Loucy (cell line): ENCODE data around the gene CLEC16A.
A peak's percentile ranks its signal among the peaks of the same experiment; 100 is the strongest.

Experiments used
- H2AFZ ChIP-seq: fragments of 200-600 bp; sonication (generic); 2 replicates; pipeline ENCODE4 v1.6.0; 2016; ENCODE audit warnings: antibody characterized with exemption, mild to moderate bottlenecking, low read length, moderate library complexity
- H3F3A ChIP-seq: fragments of 200-600 bp; 2 replicates; pipeline ENCODE4 v1.6.0; 2016; ENCODE audit warnings: antibody characterized with exemption, low read depth, mild to moderate bottlenecking
- H3K27me3 ChIP-seq: fragments of 200-600 bp; sonication (generic); 2 replicates; pipeline ENCODE4 v1.6.1; 2014; ENCODE audit warnings: low read length, mild to moderate bottlenecking; ENCODE audit not compliant: insufficient read depth, poor library complexity, severe bottlenecking
- H3K36me3 ChIP-seq: fragments of 200-600 bp; sonication (generic); 2 replicates; pipeline ENCODE4 v1.6.1; 2016; ENCODE audit warnings: low read length; ENCODE audit not compliant: insufficient read depth
- H3K4me1 ChIP-seq: fragments of 200-600 bp; sonication (generic); 2 replicates; pipeline ENCODE4 v1.5.1; 2014; ENCODE audit warnings: low read length, mild to moderate bottlenecking; ENCODE audit not compliant: insufficient read depth, poor library complexity, severe bottlenecking
- H3K4me2 ChIP-seq: fragments of 200-600 bp; sonication (generic); 2 replicates; pipeline ENCODE4 v1.6.0; 2014; ENCODE audit warnings: antibody characterized with exemption, low read length, low read depth, mild to moderate bottlenecking; ENCODE audit not compliant: poor library complexity, severe bottlenecking
- H3K4me3 ChIP-seq: fragments of 200-600 bp; sonication (generic); 2 replicates; pipeline ENCODE4 v1.5.1; 2014; ENCODE audit warnings: low read length, mild to moderate bottlenecking, mixed read lengths; ENCODE audit not compliant: poor library complexity, severe bottlenecking
- H3K79me2 ChIP-seq: fragments of 200-600 bp; sonication (generic); 2 replicates; pipeline ENCODE4 v1.6.1; 2014; ENCODE audit warnings: low read length; ENCODE audit not compliant: insufficient read depth
- H3K9ac ChIP-seq: fragments of 200-600 bp; sonication (generic); 2 replicates; pipeline ENCODE4 v1.6.0; 2014; ENCODE audit warnings: mild to moderate bottlenecking, low read depth, low read length, moderate library complexity; ENCODE audit not compliant: poor library complexity, severe bottlenecking
- H3K9me2 ChIP-seq: fragments of 200-600 bp; sonication (generic); replicated peaks from 2 replicates; pipeline ENCODE4 v1.6.1; 2016; ENCODE audit warnings: low read depth, low read length, mixed read lengths
- H3K9me3 ChIP-seq: fragments of 200-600 bp; sonication (generic); 2 replicates; pipeline ENCODE4 v1.6.1; 2014; ENCODE audit warnings: mild to moderate bottlenecking, antibody characterized with exemption, low read length, low read depth; ENCODE audit not compliant: insufficient read depth
- H4K20me1 ChIP-seq: fragments of 200-600 bp; sonication (generic); 2 replicates; pipeline ENCODE4 v1.6.0; 2014; ENCODE audit warnings: antibody characterized with exemption, low read length, mild to moderate bottlenecking; ENCODE audit not compliant: insufficient read depth, poor library complexity, severe bottlenecking
- EZH2phosphoT487 ChIP-seq: fragments of 200-600 bp; IDR thresholded peaks from 2 replicates; pipeline ENCODE4 v1.6.1; 2018; ENCODE audit warnings: antibody characterized with exemption, mild to moderate bottlenecking, moderate library complexity, borderline replicate concordance
- TF ChIP-seq, protein P1 (sequence below): fragments of 200-600 bp; sonication (generic); conservative IDR thresholded peaks from 2 replicates; pipeline ENCODE4 v1.5.1; 2014; ENCODE audit warnings: mild to moderate bottlenecking, antibody characterized with exemption, low read length

Gene CLEC16A

DNA sequence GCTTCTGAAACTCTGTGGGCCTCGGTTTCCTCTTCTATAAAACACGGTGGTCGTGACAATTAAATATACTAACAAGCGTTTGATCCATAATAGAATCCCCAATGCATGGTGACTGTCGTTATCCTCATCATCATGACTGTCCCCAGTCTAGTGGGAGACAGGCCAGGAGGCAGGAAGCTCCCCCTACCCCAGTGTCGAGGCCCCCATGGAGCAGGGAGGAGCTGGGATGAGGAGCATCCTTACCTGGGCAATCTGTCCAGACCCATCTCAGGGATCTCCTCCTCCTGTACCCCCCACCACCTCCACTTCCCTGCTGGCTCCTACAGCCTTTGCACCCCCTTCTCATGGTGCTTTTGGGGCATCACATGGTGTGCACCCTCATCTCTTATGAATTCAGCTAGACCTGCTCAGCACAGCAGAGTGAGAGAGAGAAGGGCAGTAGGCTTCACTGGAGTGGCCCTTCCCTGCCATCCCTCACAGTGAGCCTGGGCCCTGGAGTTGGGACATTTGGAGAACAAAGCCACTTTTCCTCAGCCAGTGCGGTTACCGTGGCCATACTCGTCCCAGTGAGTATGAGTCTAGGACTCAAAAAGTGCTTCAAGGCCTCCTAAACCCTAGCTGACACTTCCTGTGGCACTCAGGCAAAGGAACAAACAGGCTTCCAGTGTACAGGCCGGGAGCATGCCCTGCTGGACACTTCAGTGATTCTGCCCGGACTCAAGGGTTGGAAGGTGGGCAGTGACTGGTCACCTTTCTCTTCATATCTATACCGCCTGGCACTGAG is 148.6 kb downstream of the CLEC16A start:
- Histone ChIP-seq H3K9me3 (no peaks in the 10 kb centered on the region), H3F3A (peaks cover 14% of the 10 kb centered on the region), H3K4me2 (peak overlapping the region; percentile 79), H3K27me3 (no peaks in the 10 kb centered on the region), H3K9ac (peak overlapping the region; percentile 65), H3K4me3 (no peak overlapping the region), H3K36me3 (no peaks in the 10 kb centered on the region), H3K79me2 (no peaks in the 10 kb centered on the region), H4K20me1 (no peaks in the 10 kb centered on the region), H3K9me2 (no peaks in the 10 kb centered on the region), H3K4me1 (peaks cover 77% of the 10 kb centered on the region), H2AFZ (no peak overlapping the region)
- TF ChIP-seq EZH2phosphoT487, result no peak
- TF ChIP-seq, protein P1, sequence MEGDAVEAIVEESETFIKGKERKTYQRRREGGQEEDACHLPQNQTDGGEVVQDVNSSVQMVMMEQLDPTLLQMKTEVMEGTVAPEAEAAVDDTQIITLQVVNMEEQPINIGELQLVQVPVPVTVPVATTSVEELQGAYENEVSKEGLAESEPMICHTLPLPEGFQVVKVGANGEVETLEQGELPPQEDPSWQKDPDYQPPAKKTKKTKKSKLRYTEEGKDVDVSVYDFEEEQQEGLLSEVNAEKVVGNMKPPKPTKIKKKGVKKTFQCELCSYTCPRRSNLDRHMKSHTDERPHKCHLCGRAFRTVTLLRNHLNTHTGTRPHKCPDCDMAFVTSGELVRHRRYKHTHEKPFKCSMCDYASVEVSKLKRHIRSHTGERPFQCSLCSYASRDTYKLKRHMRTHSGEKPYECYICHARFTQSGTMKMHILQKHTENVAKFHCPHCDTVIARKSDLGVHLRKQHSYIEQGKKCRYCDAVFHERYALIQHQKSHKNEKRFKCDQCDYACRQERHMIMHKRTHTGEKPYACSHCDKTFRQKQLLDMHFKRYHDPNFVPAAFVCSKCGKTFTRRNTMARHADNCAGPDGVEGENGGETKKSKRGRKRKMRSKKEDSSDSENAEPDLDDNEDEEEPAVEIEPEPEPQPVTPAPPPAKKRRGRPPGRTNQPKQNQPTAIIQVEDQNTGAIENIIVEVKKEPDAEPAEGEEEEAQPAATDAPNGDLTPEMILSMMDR, result no peak

- Histone ChIP-seq H3K79me2 (no peaks in the 10 kb centered on the region), H3K4me2 (peak overlapping the region; percentile 79), H4K20me1 (no peaks in the 10 kb centered on the region), H3K36me3 (no peaks in the 10 kb centered on the region), H2AFZ (no peak overlapping the region), H3K27me3 (no peaks in the 10 kb centered on the region), H3K9me3 (no peaks in the 10 kb centered on the region), H3K9me2 (no peaks in the 10 kb centered on the region), H3F3A (peaks cover 14% of the 10 kb centered on the region), H3K4me1 (peaks cover 71% of the 10 kb centered on the region), H3K4me3 (peak overlapping the region; percentile 45), H3K9ac (peak overlapping the region; percentile 65)
- TF ChIP-seq, protein P1, result no peak
- no peak for TF ChIP-seq EZH2phosphoT487
These were observed 149.3 kb downstream of the CLEC16A start for GRCh38 chr16:11093572-11094074.

GRCh38 chr16:11094075-11094856 is 149.9 kb downstream of the CLEC16A start:
- Histone ChIP-seq H2AFZ (no peak overlapping the region), H3K4me1 (peaks cover 65% of the 10 kb centered on the region), H3K36me3 (no peaks in the 10 kb centered on the region), H3K9me2 (no peaks in the 10 kb centered on the region), H3K4me3 (peak overlapping the region; percentile 49), H3K9me3 (no peaks in the 10 kb centered on the region), H3K9ac (peak overlapping the region; percentile 78), H3K4me2 (peak overlapping the region; percentile 79), H3K27me3 (no peaks in the 10 kb centered on the region), H3K79me2 (no peaks in the 10 kb centered on the region), H4K20me1 (no peaks in the 10 kb centered on the region), H3F3A (peaks cover 14% of the 10 kb centered on the region)
- TF ChIP-seq EZH2phosphoT487, result no peak
- TF ChIP-seq, protein P1, result no peak
